GM12878 (cell line): ENCODE measurements around the gene PLA2G4E.

Source experiments
- CBFB ChIP-seq: IDR thresholded peaks from 2 replicates; pipeline ENCODE4 v1.6.1; 2016; ENCODE audit warnings: antibody characterized with exemption, low read depth
- CHD1 ChIP-seq: IDR thresholded peaks from 2 replicates; pipeline ENCODE4 v1.6.1; 2012; ENCODE audit warnings: low read depth, low read length, improper control_type of control experiment
- CREB1 ChIP-seq: IDR thresholded peaks from 2 replicates; pipeline ENCODE4 v1.6.1; 2012; ENCODE audit warnings: low read depth, mild to moderate bottlenecking, inconsistent platforms
- CREM ChIP-seq: IDR thresholded peaks from 2 replicates; pipeline ENCODE4 v1.6.1; 2014; ENCODE audit warnings: antibody characterized with exemption, low read depth
- EZH2 ChIP-seq: IDR thresholded peaks from 2 replicates; pipeline ENCODE4 v1.6.1; 2012; ENCODE audit warnings: low read depth, mild to moderate bottlenecking, control low read depth, inconsistent platforms, low read length, borderline replicate concordance; ENCODE audit not compliant: control insufficient read depth
- GABPA ChIP-seq: IDR thresholded peaks from 2 replicates; pipeline ENCODE4 v1.6.1; 2014; ENCODE audit warnings: antibody characterized with exemption, low read depth, mild to moderate bottlenecking, inconsistent platforms
- PAX8 ChIP-seq: fragments of 450-650 bp; IDR thresholded peaks from 2 replicates; pipeline ENCODE4 v1.6.1; 2017; ENCODE audit warnings: mild to moderate bottlenecking, moderate library complexity
- POLR2AphosphoS5 ChIP-seq: IDR thresholded peaks from 2 replicates; pipeline ENCODE4 v1.6.1; 2011; ENCODE audit warnings: mild to moderate bottlenecking, low read length, inconsistent platforms
- SMC3 ChIP-seq: IDR thresholded peaks from 2 replicates; pipeline ENCODE4 v1.6.1; 2011; ENCODE audit warnings: low read length, improper control_type of control experiment, borderline replicate concordance
- ZZZ3 ChIP-seq: IDR thresholded peaks from 2 replicates; pipeline ENCODE4 v1.6.1; 2011; ENCODE audit warnings: low read depth; ENCODE audit not compliant: control insufficient read depth, insufficient read length
- TF ChIP-seq, protein P1 (sequence below): fragments of 450-650 bp; IDR thresholded peaks from 2 replicates; pipeline ENCODE4 v1.6.1; 2017; ENCODE audit warnings: borderline replicate concordance
- TF ChIP-seq, protein P2 (sequence below): IDR thresholded peaks from 2 replicates; pipeline ENCODE4 v1.6.1; 2011; ENCODE audit warnings: low read depth, mild to moderate bottlenecking, low read length, moderate library complexity, borderline replicate concordance; ENCODE audit errors: extremely low read depth
- TF ChIP-seq, protein P3 (sequence below), 3 experiments: IDR thresholded peaks in 2 of 3; conservative IDR thresholded peaks in 1 of 3; 2 replicates each; pipeline ENCODE4 v1.5.1; 2011; ENCODE audit warnings: low read depth in 3 of 3, low read length in 3 of 3, mild to moderate bottlenecking in 3 of 3, control low read depth in 2 of 3, moderate library complexity in 2 of 3, inconsistent platforms in 1 of 3, mixed read lengths in 1 of 3; ENCODE audit not compliant: control insufficient read depth in 2 of 3, insufficient read depth in 1 of 3; ENCODE audit errors: extremely low read depth in 1 of 3

DNA sequence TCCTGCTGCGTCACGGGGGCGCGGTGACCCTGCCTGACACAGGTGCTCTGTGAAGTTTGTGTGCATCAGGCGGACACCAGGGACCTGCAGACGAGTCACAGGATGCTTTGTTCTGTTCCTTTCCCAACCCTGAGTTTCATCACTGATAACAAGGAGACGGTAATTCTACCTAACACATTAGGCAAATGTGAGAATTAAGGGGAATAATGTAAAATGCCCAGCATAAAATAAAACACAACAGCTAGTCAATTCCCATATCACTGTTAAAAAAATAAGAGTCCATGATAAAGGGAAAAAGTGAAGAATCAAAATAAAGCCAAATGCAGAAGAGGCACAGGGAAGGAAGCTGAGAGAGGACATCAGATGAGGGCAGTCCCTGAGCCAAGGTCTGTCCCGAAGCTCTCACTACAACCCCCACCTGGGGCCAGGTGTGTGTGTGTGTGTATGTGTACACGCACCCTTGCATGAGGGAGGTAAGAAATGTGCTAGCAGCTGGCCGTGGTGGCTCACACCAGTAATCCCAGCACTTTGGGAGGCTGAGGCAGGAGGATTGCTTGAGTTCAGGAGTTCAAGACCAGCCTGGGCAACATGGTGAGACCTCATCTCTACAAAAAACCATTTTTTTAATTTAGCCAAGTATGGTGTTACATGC lies 46.0 kb upstream of the PLA2G4E start:
- TF ChIP-seq GABPA (no peak), POLR2AphosphoS5 (no peak), CHD1 (no peak), EZH2 (no peak), ZZZ3 (no peak), CREB1 (no peak), SMC3 (no peak), CBFB (no peak), PAX8 (no peak), CREM (no peak)
- TF ChIP-seq, protein P1, sequence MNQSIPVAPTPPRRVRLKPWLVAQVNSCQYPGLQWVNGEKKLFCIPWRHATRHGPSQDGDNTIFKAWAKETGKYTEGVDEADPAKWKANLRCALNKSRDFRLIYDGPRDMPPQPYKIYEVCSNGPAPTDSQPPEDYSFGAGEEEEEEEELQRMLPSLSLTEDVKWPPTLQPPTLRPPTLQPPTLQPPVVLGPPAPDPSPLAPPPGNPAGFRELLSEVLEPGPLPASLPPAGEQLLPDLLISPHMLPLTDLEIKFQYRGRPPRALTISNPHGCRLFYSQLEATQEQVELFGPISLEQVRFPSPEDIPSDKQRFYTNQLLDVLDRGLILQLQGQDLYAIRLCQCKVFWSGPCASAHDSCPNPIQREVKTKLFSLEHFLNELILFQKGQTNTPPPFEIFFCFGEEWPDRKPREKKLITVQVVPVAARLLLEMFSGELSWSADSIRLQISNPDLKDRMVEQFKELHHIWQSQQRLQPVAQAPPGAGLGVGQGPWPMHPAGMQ = no peak
- TF ChIP-seq, protein P2, sequence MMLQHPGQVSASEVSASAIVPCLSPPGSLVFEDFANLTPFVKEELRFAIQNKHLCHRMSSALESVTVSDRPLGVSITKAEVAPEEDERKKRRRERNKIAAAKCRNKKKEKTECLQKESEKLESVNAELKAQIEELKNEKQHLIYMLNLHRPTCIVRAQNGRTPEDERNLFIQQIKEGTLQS = no peak
- TF ChIP-seq, protein P3, sequence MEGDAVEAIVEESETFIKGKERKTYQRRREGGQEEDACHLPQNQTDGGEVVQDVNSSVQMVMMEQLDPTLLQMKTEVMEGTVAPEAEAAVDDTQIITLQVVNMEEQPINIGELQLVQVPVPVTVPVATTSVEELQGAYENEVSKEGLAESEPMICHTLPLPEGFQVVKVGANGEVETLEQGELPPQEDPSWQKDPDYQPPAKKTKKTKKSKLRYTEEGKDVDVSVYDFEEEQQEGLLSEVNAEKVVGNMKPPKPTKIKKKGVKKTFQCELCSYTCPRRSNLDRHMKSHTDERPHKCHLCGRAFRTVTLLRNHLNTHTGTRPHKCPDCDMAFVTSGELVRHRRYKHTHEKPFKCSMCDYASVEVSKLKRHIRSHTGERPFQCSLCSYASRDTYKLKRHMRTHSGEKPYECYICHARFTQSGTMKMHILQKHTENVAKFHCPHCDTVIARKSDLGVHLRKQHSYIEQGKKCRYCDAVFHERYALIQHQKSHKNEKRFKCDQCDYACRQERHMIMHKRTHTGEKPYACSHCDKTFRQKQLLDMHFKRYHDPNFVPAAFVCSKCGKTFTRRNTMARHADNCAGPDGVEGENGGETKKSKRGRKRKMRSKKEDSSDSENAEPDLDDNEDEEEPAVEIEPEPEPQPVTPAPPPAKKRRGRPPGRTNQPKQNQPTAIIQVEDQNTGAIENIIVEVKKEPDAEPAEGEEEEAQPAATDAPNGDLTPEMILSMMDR (IDR thresholded peaks at IDR 0.05 in 2 of 3, conservative IDR thresholded peaks at IDR 0.05 in 1 of 3; ENCODE audit: control insufficient read depth in 2 of 3, extremely low read depth in 1 of 3, insufficient read depth in 1 of 3, low read depth in 3 of 3, low read length in 3 of 3) = no peak
